NCI-H1417 treated with DMSO at 0.1 percent for 48 hours (cell line): Measurements from ENCODE around the gene STK33.
"Not testable (repeated sequence)": the region's sequence is repeated elsewhere in the genome, so short reads cannot be mapped to it uniquely, and the experiment has no call there.

Experiments used
- DNase-seq: peaks from one replicate; lab custom pipeline; 2025; lab: John Stamatoyannopoulos, UW

Gene STK33

GRCh38 chr11:8543278-8543677 is 50.8 kb downstream of the STK33 start:
- DNase-seq, result no peak

GRCh38 chr11:8541448-8541847 is 52.6 kb downstream of the STK33 start:
- no peak for DNase-seq

DNA sequence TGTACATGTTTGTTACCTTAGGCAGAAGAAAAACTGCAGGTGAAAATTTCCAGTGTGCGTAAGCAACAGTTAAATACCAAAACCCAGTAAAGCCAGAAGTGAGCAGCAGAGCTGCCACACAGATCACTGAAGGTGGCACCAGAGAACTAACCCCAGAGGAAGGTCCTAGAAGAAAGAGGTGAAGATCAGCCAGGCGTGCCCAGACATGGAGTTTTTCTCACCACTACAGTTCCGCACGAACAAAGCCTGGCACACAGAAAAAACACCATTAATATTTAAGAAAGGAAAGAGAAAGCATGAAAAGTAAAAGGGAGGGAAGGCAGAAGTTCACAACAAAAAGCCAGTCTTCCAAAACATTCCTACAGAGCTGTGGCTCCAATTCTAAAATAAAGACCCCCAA is 60.7 kb downstream of the STK33 start:
- no peak for DNase-seq

GRCh38 chr11:8532475-8532874 is 61.6 kb downstream of the STK33 start:
- no peak for DNase-seq

DNA sequence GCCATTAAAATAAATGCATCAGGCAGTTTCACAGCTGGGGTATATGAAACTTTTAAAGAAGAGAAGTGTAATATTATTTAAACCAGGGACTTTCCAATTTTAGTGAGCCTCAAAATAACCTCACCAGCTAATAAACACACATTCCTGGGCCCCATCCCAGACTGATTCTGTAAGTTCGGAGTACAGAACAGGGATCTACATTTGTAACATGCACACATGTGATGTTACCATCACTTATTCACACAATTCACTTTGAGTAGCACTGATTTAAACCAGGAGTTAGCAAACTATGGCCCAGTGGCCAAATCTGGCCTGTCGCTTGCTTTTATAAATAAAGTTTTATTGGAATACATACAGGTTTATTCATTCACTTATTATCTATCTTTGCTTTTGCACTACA is 62.0 kb downstream of the STK33 start:
- no peak for DNase-seq

DNA sequence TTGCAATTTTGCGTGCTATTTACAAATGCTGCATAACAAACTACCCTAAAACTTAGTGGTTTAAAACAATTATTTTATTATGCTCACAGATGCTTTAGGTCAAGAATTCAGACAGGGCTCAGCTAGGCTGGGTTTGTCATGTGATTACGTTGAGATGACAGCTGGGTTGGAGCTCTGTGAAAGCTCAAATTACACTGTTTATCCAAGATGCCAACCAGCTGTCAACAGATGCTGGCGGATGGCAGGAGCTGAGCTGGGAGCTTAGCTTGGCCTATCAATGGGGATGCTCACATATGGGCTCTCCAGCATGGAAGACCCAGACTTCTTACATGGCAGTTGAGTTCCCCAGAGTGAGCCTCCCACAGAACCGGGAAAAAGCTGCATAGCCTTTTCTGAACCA is 62.7 kb downstream of the STK33 start:
- DNase-seq, result no peak

- no peak for DNase-seq
Measured at GRCh38 chr11:8527939-8528338, 66.1 kb downstream of the STK33 start.

DNA sequence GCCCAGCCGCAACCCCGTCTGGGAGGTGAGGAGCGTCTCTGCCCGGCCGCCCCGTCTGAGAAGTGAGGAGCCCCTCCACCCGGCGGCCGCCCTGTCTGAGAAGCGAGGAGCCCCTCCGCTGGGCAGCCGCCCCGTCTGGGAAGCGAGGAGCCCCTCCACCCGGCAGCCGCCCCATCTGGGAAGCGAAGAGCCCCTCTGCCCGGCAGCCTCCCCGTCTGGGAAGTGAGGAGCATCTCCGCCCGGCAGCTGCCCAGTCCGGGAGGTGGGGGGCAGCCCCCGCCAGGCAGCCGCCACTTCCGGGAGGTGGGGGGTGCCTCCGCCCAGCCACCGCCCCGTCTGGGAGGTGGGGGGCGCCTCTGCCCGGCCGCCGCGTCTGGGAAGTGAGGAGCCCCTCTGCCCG is 70.6 kb downstream of the STK33 start:
- DNase-seq, result no peak

DNA sequence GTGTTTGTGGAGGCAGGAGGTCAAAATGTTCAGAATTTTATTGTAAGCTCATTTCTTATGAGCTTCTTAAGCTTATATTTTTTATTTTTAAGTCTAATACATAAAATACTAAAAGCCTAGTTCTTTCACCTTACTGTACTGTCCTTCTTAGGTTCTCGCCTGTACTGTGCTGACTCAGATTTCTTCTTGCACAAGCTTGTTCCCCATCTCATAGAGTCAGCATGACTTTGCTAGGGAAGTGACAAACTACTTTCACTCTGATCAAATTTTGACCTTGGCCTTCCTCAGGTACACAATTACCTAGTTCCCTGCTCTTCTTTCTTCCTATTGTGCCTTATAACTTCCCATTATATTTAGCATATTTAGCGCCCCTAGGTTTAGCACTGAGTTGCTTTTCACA is 81.5 kb downstream of the STK33 start:
- no peak for DNase-seq

GRCh38 chr11:8503910-8504364 is 90.1 kb downstream of the STK33 start:
- DNase-seq, result no peak

- DNase-seq, result no peak
Measured at GRCh38 chr11:8501836-8502235, 92.2 kb downstream of the STK33 start.

- DNase-seq, result no peak
Measured at GRCh38 chr11:8488395-8488794, 105.6 kb downstream of the STK33 start.

DNA sequence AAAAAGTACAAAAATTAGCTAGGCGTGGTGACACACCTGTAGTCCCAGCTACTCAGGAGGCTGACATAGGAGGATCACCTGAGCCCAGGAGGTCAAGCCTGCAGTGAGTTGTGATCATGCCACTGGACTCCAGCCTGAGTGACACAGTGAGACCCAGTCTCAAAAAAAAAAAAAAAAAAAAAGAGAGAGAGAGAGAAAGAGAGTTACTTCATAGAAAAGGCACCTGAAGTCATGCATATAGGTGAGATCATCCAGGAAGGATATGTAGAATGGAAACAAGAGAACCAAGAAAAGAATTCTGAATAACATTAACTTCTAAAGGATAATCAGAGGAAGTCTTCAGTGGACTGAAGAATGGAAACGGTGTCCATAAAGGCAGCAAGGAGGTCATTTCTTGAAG is 106.8 kb downstream of the STK33 start:
- no peak for DNase-seq

GRCh38 chr11:8484251-8484650 is 109.8 kb downstream of the STK33 start:
- DNase-seq, result no peak

DNA sequence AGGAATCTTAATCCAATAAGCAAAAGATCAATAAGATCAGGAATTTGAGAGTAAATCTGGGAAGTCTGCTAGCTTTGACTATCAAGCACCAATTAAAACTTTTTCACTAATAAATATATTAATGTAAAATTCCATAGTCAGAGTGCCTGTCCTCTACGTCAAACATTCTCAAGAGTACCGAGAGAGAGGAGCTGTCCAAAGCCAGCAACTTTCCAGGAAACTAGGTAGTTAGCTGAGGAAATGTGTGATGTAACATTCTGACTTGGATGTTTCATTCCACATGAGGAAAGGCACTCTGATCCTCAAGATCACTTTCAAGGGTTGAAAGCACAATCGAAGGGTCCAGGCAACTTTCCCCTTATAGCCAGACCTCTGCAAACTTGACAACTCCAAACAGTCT is 113.2 kb downstream of the STK33 start:
- no peak for DNase-seq

- DNase-seq, result no peak
Measured at GRCh38 chr11:8477680-8478079, 116.3 kb downstream of the STK33 start.

- no peak for DNase-seq
Measured at GRCh38 chr11:8477151-8477550, 116.9 kb downstream of the STK33 start.

- DNase-seq, result not testable (repeated sequence)
Measured at GRCh38 chr11:8467806-8468205, 126.2 kb downstream of the STK33 start.

DNA sequence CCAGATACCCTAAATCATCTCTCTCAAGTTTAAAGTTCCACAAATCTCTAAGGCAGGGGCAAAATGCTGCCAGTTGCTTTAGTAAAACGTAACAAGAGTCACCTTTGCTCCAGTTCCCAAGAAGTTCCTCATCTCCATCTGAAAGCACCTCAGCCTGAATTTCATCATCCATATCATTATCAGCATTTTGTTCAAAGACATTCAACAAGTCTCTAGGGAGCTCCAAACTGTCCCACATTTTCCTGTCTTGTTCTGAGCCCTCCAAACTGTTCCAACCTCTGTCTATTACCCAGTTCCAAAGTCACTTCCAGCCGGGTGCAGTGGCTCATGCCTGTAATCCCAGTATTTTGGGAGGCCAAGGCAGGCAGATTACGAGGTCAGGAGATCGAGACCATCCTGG is 126.7 kb downstream of the STK33 start:
- DNase-seq, result not testable (repeated sequence)

DNA sequence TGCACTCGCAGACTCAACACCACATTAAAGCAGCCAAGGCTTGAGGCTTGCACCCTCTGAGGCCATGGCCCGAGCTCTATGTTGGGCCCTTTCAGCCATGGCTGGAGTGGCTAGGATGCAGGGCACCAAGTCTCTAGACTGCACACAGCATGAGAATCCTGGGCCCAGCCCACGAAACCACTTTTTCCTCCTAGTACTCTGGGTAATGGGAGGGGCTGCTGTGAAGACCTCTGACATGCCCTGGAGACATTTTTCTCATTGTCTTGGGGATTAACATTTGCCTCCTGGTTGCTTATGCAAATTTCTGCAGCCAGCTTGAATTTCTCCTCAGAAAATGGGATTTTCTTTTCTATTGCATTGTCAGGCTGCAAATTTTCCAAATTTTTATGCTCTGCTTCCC is 127.1 kb downstream of the STK33 start:
- DNase-seq, result not testable (repeated sequence)

DNA sequence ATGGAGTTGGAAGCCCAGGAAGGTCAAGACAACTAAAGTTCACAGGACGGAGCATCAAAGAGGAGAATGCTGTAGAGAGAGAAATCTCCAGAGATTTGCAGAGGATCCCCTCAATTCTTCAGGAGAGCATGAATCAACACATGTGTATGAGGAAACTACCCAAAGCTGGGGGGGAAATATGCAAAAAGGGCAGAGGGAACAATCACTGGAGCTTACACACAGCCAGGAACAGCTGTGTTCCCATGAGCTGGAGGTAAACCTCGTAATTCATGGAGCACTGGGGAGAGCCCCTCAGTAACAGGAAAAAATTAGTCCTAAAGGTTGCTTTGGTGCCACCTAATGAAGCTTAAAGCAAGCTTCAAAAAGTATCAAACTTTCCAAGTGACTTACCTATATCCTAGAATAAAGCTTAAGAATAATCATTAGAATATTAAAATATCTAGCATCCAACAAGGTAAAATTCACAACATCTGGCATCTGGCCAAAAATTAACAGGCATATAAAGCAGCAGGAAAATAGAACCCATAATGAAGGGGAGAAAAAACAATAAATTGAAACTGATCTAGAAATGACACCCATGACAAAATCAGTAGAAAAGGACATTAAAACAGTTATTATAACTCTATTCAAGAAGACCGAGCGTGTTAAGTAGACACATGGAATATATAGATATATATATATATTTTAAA is 134.2 kb downstream of the STK33 start:
- DNase-seq, result no peak

DNA sequence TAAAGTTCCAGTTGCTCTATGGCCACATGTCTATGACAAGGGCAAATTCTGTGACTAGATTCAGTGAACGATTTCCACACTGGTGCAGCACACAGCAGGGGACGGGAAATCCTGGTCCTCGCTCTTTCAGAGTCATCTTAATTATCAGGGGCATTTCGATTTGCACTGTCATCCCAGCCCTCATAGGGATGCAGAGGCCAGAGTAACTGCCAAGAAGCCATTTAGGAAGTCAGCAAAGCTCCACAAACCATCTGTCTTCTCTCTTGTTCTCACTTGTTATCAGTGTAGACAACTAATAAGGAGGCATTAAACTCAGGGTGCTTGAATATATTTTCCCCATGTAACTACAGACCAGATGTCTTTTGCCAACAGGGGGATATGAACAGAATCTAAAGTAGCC is 151.7 kb downstream of the STK33 start:
- DNase-seq, result no peak

DNA sequence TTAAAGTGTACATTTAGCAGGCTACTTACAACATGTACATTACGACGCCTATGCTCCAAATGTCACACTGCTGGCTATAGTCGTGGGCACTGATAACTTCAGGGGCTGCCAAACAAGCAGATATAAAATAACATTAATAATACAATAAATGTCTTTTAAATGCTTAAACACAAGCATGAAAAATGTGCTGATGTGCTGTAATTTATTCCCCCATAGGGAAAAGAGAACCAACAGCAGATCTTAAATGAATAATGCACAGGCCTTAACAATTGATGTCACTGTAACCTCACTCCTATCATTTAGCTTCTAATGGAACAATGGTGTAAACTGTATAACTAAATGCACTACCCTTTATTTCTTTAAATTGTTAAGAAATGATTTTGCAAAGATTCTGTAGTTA is 153.4 kb downstream of the STK33 start:
- no peak for DNase-seq

- DNase-seq, result no peak
Measured at GRCh38 chr11:8429483-8429882, 164.5 kb downstream of the STK33 start.
